ENCODE data around the gene CUTA.
"Not testable (repeated sequence)": the region's sequence is repeated elsewhere in the genome, so short reads cannot be mapped to it uniquely, and the experiment has no call there.

Gene CUTA

GRCh38 chr6:33399881-33400280, 18.0 kb downstream of the CUTA start:
- not testable (repeated sequence) for DNase-seq

DNA sequence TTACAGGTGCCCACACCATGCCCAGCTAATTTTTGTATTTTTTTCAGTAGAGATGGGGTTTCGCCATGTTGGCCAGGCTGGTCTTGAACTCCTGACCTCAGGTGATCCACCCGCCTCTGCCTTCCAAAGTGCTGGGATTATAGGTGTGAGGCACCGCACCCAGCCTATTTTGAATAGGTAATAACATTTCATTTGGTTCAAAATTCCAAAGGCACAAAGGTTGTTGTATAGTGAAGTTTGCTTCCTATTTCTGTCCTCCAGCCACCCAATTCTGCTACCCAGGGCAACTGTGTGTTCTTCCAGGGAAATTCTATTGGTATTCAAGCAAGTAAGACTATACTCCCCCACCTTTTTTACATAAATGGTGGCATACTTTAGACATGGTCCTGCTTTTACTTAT, 19.3 kb downstream of the CUTA start:
- DNase-seq, result not testable (repeated sequence)

- no peak for DNase-seq
Observed at GRCh38 chr6:33397541-33397940, 20.4 kb downstream of the CUTA start.

DNA sequence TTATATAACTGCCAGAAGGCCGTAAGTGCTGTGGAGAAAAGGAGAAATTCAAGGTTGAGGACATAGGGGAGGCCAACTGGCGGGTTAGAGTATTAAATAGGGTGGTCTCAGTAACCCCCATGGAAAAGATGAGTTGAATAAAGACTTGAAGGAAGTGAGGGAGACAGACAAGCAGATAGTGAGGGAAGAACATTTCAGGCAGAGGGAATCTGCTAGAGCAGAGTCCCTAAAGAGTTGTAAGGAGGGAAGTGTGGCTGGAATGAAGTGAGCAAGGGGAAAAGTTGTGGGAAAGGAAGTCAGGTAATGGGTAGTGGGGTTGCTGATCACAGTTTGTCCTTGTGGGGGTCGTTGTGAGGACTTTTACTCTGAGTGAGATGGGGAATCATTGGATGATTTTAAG, 24.9 kb downstream of the CUTA start:
- no peak for DNase-seq

DNA sequence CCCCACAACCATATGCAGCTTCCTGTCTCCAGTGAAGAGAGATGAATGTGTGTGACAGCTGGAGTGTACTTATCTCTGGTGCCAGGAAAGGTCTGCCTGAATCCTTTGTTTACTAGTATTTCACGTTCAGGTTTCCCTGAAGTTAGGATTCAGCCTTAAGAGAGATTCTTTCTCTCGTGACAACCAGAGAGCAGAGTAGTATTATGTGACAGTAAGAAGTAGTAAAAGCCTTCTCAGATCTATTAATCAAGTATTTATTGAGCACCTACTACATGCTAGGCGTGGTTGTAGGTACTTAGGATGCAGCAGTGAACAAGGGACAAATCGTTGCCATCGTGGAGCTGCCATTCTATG, 25.3 kb downstream of the CUTA start:
- DNase-seq, result no peak

- DNase-seq, result peak; percentile 25
Observed at GRCh38 chr6:33391922-33392594, 25.8 kb downstream of the CUTA start.

- peak; percentile 99 for DNase-seq
Observed at GRCh38 chr6:33391278-33391921, 26.5 kb downstream of the CUTA start, which contains the start of gene KIFC1. Gene KIFC1 (plus strand): TSS chr6:33391823. CDS start chr6:33391986, 163 bp downstream.

GRCh38 chr6:33390767-33391277, 27.1 kb downstream of the CUTA start:
- no peak for DNase-seq

DNA sequence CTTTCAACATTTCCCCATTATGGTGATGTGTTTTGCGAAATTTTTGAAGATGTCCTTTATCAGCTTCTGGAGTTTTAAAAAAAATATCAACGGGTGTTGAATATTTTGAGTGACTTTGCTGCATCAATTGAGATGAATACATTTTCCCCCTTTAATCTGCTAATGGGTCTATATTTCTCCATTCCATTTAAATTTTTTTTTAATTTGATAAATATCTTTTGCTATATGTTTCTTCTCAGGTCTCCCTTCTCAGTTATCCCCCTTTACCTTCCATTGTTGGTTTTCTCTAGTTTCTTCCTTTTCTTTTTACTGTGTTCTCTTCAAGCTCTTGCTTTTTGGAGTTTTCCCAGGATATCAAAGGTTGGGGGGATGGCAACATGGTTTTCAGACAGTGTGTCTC, 27.7 kb downstream of the CUTA start:
- no peak for DNase-seq

DNA sequence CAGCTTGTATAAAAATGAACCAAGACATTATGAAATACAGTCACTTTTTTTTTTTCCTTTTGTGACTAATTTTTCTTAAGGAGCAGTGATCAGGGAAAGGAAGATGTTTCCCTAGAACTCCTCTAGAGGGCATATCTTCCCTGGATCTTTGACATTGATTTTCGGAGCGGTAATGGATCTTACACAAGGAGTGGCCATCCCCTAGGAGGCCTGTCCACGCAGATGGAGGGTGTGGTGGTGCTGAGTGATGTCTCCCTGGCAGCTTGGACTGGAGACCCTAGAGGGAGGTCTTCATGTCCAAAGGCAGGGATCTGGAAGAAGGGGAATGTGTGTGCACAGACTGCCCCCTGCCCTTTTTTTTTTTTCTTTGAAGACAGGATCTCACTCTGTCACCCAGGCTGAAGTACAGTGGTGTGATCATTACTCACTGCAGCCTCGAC, 33.3 kb downstream of the CUTA start:
- no peak for DNase-seq

DNA sequence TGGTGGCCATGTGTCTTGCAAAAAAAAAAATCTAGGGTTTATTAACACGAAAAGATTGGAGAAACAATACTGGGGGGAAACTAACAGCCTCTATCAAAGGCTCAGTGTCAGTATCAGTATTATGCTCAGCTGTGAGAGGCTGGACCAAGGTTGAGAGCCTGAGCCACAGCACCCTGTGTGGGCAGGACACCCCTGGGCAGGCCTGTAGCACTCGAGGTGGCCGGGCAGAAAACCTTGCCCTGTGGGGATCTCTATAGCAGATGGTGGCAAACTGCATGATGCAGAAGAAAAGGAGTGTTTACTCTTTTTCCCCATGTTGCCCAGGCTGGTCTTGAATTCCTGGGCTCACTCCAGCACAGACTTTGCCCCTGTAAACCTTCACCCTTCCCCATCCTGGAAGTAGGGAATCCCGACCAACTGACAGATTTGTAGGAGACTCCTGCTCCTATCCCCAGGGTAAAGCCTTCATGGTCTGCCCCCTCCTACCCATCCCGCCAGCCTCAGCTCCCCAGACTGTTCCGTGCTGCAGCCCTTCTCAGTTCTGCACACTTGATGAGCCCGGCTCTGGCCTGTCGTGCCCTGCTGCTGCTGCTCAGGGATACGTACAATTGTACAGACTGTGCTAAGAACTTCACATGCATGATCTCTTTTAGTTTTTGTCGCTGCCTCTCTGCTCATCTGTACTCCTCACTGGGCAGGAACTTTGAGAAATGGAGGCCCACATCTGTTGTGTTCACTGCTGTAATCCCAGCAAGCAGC, 34.3 kb downstream of the CUTA start:
- no peak for DNase-seq

GRCh38 chr6:33380272-33380981, 37.5 kb downstream of the CUTA start:
- no peak for DNase-seq

DNA sequence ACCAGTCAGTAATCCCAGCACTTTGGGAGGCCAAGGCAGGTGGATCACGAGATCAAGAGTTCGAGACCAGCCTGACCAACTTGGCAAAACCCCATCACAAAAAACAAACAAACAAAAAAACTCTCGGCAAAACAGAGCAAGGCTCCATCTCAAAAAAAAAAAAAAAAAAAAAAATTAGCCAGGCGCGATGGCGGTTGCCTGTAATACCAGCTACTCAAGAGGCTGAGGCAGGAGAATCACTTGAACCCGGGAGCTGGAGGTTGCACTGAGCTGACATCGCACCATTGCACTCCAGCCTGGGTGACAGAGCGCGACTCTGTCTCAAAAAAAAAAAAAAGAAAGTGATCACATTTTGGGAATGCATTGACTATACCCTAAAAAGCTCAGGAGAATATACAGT, 38.7 kb downstream of the CUTA start:
- not testable (repeated sequence) for DNase-seq

DNA sequence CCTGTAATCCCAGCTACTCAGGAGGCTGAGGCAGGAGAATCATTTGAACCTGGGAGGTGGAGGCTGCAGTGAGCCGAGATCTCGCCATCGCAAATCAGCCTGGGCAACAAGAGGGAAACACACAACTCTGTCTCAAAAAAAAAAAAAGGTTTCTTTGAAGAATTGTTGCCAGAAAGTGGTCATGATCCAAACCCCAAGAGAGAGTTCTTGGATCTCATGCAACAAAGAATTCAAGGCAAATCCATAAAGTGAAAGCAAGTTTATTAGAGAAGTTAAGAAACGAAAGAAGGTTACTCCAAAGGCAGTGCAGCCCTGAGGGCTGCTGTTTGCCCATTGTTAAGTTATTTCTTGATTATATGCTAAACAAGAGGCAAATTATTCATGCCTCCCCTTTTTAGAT, 40.7 kb downstream of the CUTA start:
- no peak for DNase-seq

- no peak for DNase-seq
Observed at GRCh38 chr6:33375143-33375671, 42.7 kb downstream of the CUTA start.

GRCh38 chr6:33373960-33374910, 43.7 kb downstream of the CUTA start:
- peak; percentile 12 for DNase-seq

DNA sequence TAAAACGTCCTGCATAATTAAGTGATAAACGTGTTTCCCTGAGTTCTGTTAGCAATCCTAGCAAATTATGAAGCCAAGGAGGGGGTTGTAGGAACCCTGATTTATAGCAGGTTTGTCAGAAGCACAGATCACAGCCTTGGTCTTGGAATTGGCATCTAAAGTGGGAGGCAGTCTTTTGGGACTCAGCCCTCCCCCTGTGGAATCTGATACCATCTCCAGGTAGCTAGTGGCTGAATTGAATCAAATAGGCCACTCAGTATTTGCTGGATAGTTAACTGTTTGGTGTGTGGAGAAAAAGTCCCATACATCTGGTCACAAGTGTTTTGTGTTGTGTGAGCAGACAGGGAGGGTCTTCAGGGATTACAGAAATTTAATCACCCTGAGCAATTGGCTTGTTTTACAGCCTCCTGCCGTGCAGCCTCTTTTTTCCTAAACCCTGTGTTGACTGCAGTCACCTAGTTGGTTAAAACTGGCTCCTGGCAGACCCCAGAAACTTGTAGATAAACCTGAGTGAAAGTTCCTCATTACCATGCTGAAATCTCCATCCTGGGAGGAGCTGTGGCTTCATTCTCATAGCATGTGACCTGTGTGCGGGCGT, 45.3 kb downstream of the CUTA start:
- DNase-seq, result no peak

GRCh38 chr6:33371901-33372300, 46.0 kb downstream of the CUTA start:
- not testable (repeated sequence) for DNase-seq

DNA sequence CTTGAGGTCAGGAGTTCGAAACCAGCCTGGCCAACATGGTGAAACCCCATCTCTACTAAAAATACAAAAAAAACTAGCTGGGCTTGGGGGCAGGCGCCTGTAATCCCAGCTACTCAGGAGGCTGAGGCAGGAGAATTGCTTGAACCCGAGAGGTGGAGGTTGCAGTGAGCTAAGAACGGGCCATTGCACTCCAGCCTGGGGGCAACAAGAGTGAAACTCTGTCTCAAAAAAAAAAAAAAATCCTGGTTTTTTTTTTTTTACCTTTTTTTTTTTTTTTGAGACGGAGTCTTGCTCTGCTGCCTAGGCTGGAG, 50.2 kb downstream of the CUTA start:
- not testable (repeated sequence) for DNase-seq

DNA sequence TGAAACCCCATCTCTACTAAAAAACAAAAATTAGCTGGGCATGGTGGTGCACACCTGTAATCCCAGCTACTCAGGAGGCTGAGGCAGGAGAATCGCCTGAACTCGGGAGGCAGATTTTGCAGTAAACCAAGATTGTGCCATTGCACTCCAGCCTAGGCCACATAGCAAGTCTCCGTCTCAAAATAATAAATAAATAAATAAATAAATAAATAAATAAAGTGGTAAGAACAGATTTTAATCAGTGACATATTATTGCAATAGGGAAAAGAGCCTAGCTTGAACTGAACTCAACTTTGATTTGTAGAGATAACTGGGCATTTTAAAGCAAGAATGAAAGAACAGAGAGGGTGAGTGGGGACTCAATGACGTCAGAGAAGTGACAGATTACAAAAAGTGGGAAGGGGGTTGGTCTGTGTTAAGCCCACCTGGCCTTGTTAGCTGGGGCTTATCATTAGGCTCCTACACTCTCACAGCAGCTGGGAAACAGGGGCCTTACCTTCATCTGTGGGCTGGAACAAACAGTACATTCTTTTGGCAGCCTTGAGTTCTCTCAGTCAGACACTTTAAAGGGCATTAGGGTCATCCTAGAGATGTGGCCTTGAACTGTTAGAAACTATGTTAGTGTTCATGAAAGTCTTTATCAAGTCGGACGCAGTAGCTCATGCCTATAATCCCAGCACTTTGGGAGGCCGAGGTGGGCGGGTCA, 50.7 kb downstream of the CUTA start:
- DNase-seq, result no peak

All from CD4-positive, alpha-beta T cell treated with Interleukin-21 for 1 hour (primary cell).